GM12872 (cell line): ENCODE data around the gene ADGRL2.

Experiments
- TF ChIP-seq, protein P1 (sequence below): IDR thresholded peaks from 3 replicates; pipeline ENCODE4 v1.5.1; 2011; ENCODE audit warnings: low read depth, mild to moderate bottlenecking, low read length, moderate library complexity; ENCODE audit not compliant: insufficient read depth

The ADGRL2 gene

DNA sequence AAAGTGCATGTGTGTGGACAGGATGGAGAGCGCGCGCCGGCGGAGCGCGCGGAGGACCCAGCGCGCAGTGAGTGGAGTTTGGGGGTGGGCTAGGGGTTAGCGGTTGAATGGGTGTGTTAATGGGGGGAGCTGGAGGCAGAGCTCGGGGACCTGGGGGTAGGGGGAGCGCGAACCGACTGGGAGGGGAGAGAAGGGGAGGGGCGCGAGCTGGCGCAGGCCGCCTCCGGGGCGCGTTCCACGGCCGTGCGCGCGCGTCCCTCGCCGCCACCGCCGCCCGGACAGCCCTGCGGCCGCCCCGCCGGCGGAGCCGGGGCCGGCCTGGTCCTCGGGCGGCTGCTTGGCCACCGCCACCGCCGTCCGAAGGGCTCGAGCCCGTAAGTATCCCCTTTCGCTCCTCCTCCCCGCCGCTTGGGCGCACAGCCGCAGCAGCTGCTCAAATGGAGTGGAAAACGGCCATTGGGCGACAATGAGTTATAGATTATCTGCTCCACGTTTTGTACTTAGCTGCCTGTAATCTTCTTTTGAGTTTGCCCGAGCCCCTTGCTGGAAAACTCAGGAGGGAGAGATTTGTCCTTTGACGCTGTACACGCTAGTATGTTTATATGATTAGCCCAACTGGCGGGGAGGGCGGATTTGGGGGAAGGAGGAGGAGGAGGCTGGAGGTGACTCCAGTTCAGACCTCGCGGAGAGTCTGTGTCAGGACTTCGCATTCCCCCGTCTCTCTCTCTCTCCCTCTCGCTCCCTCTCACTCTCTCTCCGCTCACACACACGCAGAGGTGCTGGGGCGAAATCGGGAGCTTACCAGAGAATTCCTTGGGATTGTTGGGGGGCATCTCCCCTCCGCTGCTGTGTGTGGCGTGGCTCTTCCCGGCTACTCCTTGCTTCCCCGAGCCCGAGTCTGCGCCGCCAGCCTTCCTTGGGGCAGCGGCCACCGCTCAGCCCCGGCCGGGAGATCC is at the start of gene ADGRL2:
Gene ADGRL2, plus strand, starts transcription at position 240 of the 956 bp plus-strand sequence. CDS start 36,051 bp downstream, outside the sequence.
- TF ChIP-seq, protein P1, sequence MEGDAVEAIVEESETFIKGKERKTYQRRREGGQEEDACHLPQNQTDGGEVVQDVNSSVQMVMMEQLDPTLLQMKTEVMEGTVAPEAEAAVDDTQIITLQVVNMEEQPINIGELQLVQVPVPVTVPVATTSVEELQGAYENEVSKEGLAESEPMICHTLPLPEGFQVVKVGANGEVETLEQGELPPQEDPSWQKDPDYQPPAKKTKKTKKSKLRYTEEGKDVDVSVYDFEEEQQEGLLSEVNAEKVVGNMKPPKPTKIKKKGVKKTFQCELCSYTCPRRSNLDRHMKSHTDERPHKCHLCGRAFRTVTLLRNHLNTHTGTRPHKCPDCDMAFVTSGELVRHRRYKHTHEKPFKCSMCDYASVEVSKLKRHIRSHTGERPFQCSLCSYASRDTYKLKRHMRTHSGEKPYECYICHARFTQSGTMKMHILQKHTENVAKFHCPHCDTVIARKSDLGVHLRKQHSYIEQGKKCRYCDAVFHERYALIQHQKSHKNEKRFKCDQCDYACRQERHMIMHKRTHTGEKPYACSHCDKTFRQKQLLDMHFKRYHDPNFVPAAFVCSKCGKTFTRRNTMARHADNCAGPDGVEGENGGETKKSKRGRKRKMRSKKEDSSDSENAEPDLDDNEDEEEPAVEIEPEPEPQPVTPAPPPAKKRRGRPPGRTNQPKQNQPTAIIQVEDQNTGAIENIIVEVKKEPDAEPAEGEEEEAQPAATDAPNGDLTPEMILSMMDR: no peak

DNA sequence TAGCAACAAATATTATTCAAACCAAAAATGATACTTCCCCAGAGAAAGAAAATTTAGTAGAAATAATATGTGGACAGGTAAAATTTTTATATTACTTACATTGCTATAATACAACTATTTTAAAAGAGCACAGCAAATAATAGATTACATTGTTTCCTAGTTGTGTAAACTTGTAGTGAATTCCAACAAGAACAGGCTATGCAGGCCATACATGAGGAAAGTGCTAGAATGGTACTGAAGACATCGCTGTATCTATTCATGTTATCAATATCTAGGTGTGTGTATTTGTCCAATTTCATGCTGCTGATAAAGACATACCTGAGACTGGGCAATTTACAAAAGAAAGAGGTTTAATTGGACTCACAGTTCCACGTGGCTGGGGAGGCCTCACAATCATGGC is 47.9 kb upstream of the ADGRL2 start:
- TF ChIP-seq, protein P1: no peak

GRCh38 chr1:81754424-81754823 is 46.3 kb upstream of the ADGRL2 start:
- TF ChIP-seq, protein P1: no peak

GRCh38 chr1:81756872-81757271 is 43.9 kb upstream of the ADGRL2 start:
- TF ChIP-seq, protein P1: no peak

DNA sequence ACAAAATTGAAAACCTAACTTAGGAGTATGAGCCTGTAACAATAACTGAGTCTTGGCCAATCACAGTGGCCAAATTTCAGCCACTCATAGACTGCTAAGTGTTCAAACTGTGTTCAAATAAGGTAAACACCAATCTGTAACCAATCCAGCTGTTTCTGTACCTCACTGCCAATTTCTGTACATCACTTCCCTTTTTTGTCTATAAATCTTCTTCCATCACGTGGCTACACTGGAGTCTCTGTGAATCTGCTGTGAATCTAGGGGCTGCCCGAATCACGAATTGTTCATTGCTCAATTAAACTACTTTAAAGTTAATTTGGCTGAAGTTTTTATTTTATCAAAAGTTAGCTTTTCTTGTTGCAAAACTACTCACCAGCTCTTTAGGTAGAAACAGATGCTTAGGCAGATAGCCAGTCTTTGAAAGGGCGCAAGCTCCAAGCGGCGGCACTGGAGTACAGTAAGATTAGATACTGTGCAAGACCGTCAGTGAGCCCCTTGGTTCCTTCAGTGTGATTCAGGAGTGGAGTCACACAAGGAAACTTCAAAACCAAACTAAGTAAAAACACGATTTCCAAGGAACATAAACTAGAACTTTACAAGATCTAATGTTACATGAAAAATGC is 43.2 kb upstream of the ADGRL2 start:
- TF ChIP-seq, protein P1: no peak

DNA sequence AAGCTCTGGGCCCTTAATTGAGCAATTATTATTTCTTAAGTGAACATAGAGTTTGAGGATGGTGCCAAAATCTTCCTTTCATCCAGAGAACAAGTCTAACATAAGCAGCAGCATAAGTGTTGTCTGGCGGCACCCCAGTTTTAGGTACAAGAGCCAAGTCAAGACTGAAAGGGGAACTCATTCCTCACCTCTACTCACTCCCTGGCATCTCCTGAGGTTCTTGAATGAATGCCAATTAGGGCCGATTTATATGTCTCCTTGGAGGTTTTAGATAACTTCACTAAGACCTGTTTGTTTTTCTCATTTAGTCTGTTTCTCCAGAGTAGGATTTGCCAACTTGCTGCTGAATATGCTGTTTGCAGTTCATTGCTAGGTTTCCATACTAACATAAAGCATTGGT is 42.6 kb upstream of the ADGRL2 start:
- TF ChIP-seq, protein P1: no peak

DNA sequence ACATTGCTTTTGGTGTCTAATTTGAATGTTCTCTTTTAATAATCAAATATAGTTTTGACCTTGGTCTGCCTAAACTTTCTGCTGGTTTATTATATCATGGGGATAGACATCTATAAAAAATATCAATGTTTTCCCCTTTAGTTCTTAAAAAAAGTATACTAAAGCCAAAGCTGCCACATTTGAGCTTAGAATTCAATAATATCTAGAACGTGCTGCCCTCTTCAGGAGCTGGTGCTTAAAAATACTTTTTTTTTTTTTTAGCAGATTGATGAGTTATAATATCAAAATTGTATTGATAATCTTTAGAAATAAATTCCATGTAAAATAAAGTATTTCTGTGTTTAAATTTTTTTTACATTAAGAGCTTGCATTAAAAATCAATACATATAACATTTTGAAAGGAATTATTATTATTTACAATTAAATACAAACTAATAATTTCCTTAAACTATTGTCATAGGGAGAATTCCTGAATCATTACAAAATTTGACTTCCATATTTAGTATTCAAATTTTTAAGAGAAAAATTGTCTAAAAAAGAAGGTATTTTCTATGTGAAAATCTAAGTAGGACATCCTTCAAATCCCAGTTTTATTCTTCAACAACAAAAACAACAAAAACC is 40.1 kb upstream of the ADGRL2 start:
- TF ChIP-seq, protein P1: no peak
